Activated naive CD4-positive, alpha-beta T cell treated with anti-CD3 and anti-CD28 coated beads for 36 hours (primary cell): ENCODE results near the gene ARHGEF4. TPM values are rescaled to one million over a fixed set of nuclear protein-coding genes. Genes with fewer than 3 reads are reported as not detected.
A peak's percentile ranks its signal among the peaks of the same experiment; 100 is the strongest.
"Not testable (repeated sequence)": the region's sequence is repeated elsewhere in the genome, so short reads cannot be mapped to it uniquely, and the experiment has no call there.

ENCODE experiments used
- CTCF ChIA-PET: fragments of 350-600 bp; sonication (Branson Sonifier 250); formaldehyde crosslinking; loops from one replicate; lab custom pipeline; 2021; ENCODE audit warnings: antibody characterized with exemption; lab: Charles Lee
- DNase-seq: peaks from one replicate; pipeline ENCODE4 v3.0.0-alpha.2; 2020
- H3K27ac Mint-ChIP-seq: one replicate; pipeline ENCODE4 v1.8.0; 2021; ENCODE audit warnings: mild to moderate bottlenecking, mixed read lengths
- H3K27me3 Mint-ChIP-seq: one replicate; pipeline ENCODE4 v1.8.0; 2021; ENCODE audit warnings: low read depth, mixed read lengths
- H3K36me3 Mint-ChIP-seq: one replicate; pipeline ENCODE4 v1.8.0; 2021; ENCODE audit warnings: low read depth, mixed read lengths
- H3K4me1 Mint-ChIP-seq: one replicate; pipeline ENCODE4 v1.8.0; 2021; ENCODE audit warnings: low read depth, mixed read lengths
- H3K4me3 Mint-ChIP-seq: one replicate; pipeline ENCODE4 v1.8.0; 2021; ENCODE audit warnings: mild to moderate bottlenecking, moderate library complexity, mixed read lengths
- H3K9me3 Mint-ChIP-seq: one replicate; pipeline ENCODE4 v1.8.0; 2021; ENCODE audit warnings: mixed read lengths
- intact Hi-C: fragments of 100-400 bp; cut with micrococcal nuclease; formaldehyde crosslinking; loops from one replicate; pipeline ENCODE4 v1.15.1; 2023
- total RNA-seq, 2 experiments: library from RNA; stranded (reverse); gene quantifications; one replicate each; pipeline ENCODE4 v1.2.3, GENCODE V29; 2021

ARHGEF4 gene
- total RNA-seq, 2 experiments from 2014 or later: 2.6 to 3.3 TPM

- H3K27ac Mint-ChIP-seq, H3K27me3 Mint-ChIP-seq, intact Hi-C loops, H3K4me3 Mint-ChIP-seq, H3K9me3 Mint-ChIP-seq, DNase-seq: not testable (repeated sequence)
- Mint-ChIP-seq H3K4me1 (peaks cover 26% of the 10 kb centered on the region), H3K36me3 (peaks cover 38% of the 10 kb centered on the region)
- CTCF ChIA-PET: interaction anchor here (0.9 kb wide), 1 partner anchor 27 kb away, joined by 3 read pairs; no protein-coding TSS in a partner anchor
Observed at GRCh38 chr2:131068172-131068571, 231.5 kb downstream of the ARHGEF4 start.

- Mint-ChIP-seq H3K4me1 (peaks cover 38% of the 10 kb centered on the region), H3K27ac (peak overlapping the region; percentile 30), H3K36me3 (peaks cover 45% of the 10 kb centered on the region)
- DNase-seq, H3K4me3 Mint-ChIP-seq, H3K9me3 Mint-ChIP-seq, H3K27me3 Mint-ChIP-seq, intact Hi-C loops, CTCF ChIA-PET: not testable (repeated sequence)
Observed at GRCh38 chr2:131075578-131075977, 238.9 kb downstream of the ARHGEF4 start.

DNA sequence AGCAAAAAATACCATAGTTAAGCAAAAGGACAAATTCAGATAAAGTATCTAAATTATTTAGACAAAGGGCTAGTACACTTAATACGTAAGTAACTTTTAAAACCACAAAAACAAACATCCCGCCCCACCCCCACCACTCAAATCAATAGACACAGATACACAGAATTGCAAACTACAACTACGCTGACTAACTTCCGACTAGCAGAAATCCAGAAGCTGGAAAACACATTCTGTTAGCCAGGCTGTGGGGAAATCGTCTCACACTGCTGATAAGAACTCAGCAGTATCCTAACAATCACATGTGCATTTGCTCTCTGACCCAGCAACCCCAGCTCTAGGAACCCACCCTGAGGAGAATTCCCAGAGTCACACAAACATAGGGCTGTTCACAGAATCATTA is 240.0 kb downstream of the ARHGEF4 start:
- no peaks in the 10 kb centered on the region for H3K27me3 Mint-ChIP-seq
- H3K27ac Mint-ChIP-seq: no peak overlapping the region
- no peak for DNase-seq
- H3K9me3 Mint-ChIP-seq: no peaks in the 10 kb centered on the region
- CTCF ChIA-PET: no interaction called here
- intact Hi-C loops: no loop called here
- no peak overlapping the region for H3K4me3 Mint-ChIP-seq
- peaks cover 39% of the 10 kb centered on the region for H3K4me1 Mint-ChIP-seq
- peaks cover 44% of the 10 kb centered on the region for H3K36me3 Mint-ChIP-seq

- Mint-ChIP-seq H3K4me3 (no peak overlapping the region), H3K9me3 (no peaks in the 10 kb centered on the region), H3K27ac (no peak overlapping the region), H3K27me3 (no peaks in the 10 kb centered on the region), H3K4me1 (peaks cover 38% of the 10 kb centered on the region), H3K36me3 (peaks cover 46% of the 10 kb centered on the region)
- intact Hi-C loops: no loop called here
- no peak for DNase-seq
- CTCF ChIA-PET: no interaction called here
Observed at GRCh38 chr2:131077182-131077846, 240.6 kb downstream of the ARHGEF4 start.

GRCh38 chr2:131077966-131078365 is 241.3 kb downstream of the ARHGEF4 start:
- Mint-ChIP-seq H3K4me3 (no peak overlapping the region), H3K27ac (peak overlapping the region; percentile 16), H3K4me1 (peaks cover 38% of the 10 kb centered on the region), H3K27me3 (no peaks in the 10 kb centered on the region), H3K9me3 (no peaks in the 10 kb centered on the region), H3K36me3 (peaks cover 46% of the 10 kb centered on the region)
- no peak for DNase-seq
- intact Hi-C loops: no loop called here
- CTCF ChIA-PET: interaction anchor here (0.7 kb wide), 1 partner anchor 24 kb away, joined by 3 read pairs; no protein-coding TSS in a partner anchor

DNA sequence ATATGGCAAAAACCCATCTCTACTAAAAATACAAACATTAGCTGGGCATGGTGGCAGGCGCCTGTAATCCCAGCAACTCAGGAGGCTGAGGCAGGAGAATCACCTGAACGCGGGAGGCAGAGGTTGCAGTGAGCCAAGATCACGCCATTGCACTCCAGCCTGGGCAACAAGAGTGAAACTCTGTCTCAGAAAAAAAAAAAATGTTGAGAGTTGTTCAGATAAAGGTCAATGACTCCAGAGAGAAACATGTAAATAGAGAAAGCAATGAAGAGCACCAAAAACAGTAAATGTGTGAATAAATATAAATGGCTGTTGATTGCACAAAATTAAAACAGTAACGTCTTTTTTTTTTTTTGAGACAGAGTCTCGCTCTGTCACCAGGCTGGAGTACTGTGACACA is 243.2 kb downstream of the ARHGEF4 start:
- DNase-seq, intact Hi-C loops, H3K4me3 Mint-ChIP-seq, H3K27me3 Mint-ChIP-seq, H3K27ac Mint-ChIP-seq, H3K9me3 Mint-ChIP-seq: not testable (repeated sequence)
- Mint-ChIP-seq H3K4me1 (peaks cover 38% of the 10 kb centered on the region), H3K36me3 (peaks cover 43% of the 10 kb centered on the region)
- CTCF ChIA-PET: interaction anchor here (0.6 kb wide), 1 partner anchor 38 kb away, joined by 4 read pairs; no protein-coding TSS in a partner anchor

DNA sequence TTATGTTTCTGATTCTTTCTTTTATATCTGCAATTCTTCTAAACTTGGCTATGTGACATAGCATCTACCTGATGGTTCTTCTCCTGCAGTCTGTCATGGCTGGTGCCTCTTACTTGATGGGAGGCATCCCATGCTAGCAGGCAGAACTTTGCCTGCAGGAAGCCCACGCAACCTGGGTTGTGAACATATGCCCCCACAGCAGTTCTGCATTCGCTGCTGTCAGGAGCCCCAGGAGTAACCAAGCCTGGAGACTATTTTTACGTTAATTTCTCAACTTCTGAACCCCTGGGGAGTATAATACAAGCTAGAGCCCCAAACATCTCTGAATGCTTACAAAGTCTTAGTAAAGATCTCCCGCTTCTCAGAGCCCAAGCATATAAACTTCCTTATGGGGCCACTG is 244.5 kb downstream of the ARHGEF4 start:
- H3K9me3 Mint-ChIP-seq: no peaks in the 10 kb centered on the region
- CTCF ChIA-PET: no interaction called here
- intact Hi-C loops: no loop called here
- peaks cover 48% of the 10 kb centered on the region for H3K36me3 Mint-ChIP-seq
- H3K4me1 Mint-ChIP-seq: peaks cover 43% of the 10 kb centered on the region
- H3K27me3 Mint-ChIP-seq: no peaks in the 10 kb centered on the region
- H3K4me3 Mint-ChIP-seq: no peak overlapping the region
- DNase-seq: no peak
- no peak overlapping the region for H3K27ac Mint-ChIP-seq

GRCh38 chr2:131085646-131086045 is 248.9 kb downstream of the ARHGEF4 start:
- Mint-ChIP-seq H3K4me3 (no peak overlapping the region), H3K36me3 (peaks cover 44% of the 10 kb centered on the region), H3K9me3 (no peaks in the 10 kb centered on the region), H3K4me1 (peaks cover 37% of the 10 kb centered on the region), H3K27ac (no peak overlapping the region), H3K27me3 (no peaks in the 10 kb centered on the region)
- CTCF ChIA-PET: no interaction called here
- intact Hi-C loops: no loop called here
- no peak for DNase-seq

GRCh38 chr2:131092458-131093005 is 255.8 kb downstream of the ARHGEF4 start:
- CTCF ChIA-PET: interaction anchor here (1.4 to 2.3 kb wide), 2 partner anchors 11 to 401 kb away, joined by 4 to 15 read pairs; partner anchors contain the start of gene PLEKHB2
- H3K4me3 Mint-ChIP-seq: peak overlapping the region; percentile 74
- no peaks in the 10 kb centered on the region for H3K27me3 Mint-ChIP-seq
- intact Hi-C loops: loop anchor here (1.0 to 2.0 kb wide), 7 partner anchors 12 to 750 kb away; partner anchors contain the start of genes IMP4 and MZT2A
- peak overlapping the region; percentile 78 for H3K27ac Mint-ChIP-seq
- no peaks in the 10 kb centered on the region for H3K9me3 Mint-ChIP-seq
- H3K4me1 Mint-ChIP-seq: peaks cover 26% of the 10 kb centered on the region
- peaks cover 11% of the 10 kb centered on the region for H3K36me3 Mint-ChIP-seq
- peak; percentile 37 for DNase-seq

GRCh38 chr2:131093006-131093695 is 256.4 kb downstream of the ARHGEF4 start, which contains the start of gene FAM168B:
Gene FAM168B (minus strand): TSS chr2:131093460. CDS start chr2:131082646, 10,814 bp downstream.
- intact Hi-C loops: loop anchor here (1.0 to 2.0 kb wide), 7 partner anchors 11 to 751 kb away; partner anchors contain the start of genes IMP4 and MZT2A
- H3K27me3 Mint-ChIP-seq: no peaks in the 10 kb centered on the region
- H3K27ac Mint-ChIP-seq: peak within 1 kb of the TSS; percentile 92
- CTCF ChIA-PET: interaction anchor here (1.0 to 2.3 kb wide), 2 partner anchors 10 to 52 kb away, joined by 6 to 15 read pairs; partner anchors contain the start of gene PLEKHB2
- peaks cover 20% of the 10 kb centered on the region for H3K4me1 Mint-ChIP-seq
- DNase-seq: peak; percentile 86
- H3K36me3 Mint-ChIP-seq: peaks cover 6% of the 10 kb centered on the region
- peak within 1 kb of the TSS; percentile 85 for H3K4me3 Mint-ChIP-seq
- H3K9me3 Mint-ChIP-seq: no peaks in the 10 kb centered on the region

DNA sequence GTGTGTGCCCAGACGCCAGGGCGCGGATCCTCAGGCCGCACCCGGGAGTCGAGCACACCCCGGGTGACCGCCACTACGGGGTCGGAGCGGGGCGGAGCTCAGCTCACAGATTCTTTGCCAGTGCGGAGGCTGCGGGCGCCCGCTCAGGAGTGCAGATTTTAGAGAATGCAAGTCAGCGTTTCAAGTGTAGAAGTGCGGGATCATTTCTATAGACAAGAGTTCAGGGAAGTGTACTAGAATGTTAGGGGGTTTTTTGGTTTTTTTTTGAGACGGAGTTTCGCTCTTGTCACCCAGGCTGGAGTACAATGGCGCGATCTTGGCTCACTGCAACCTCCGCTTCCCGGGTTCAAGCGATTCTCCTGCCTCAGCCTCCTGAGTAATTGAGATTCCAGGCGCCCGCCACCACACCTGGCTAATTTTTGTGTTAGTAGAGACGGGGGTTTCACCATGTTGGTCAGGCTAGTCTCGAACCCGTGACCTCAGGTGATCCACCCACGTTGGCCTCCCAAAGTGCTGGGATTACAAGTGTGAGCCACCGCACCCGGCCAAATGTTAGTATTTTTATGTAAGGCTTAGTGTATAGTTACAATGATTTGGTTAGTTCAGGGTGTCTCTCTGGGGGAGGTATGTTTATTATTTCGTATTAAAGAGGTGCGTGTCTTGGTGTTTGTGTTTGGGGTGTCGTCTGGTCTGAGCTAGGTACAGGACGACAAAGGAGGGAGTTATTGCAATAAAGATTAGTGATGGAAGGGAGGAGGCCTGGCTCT is 257.2 kb downstream of the ARHGEF4 start:
- H3K36me3 Mint-ChIP-seq: peaks cover 3% of the 10 kb centered on the region
- intact Hi-C loops: loop anchor here (1.0 to 2.0 kb wide), 7 partner anchors 10 to 752 kb away; partner anchors contain the start of genes IMP4 and MZT2A
- no peaks in the 10 kb centered on the region for H3K27me3 Mint-ChIP-seq
- peak; percentile 53 for DNase-seq
- no peaks in the 10 kb centered on the region for H3K9me3 Mint-ChIP-seq
- CTCF ChIA-PET: interaction anchor here (0.8 to 1.0 kb wide), 2 partner anchors 10 to 53 kb away, joined by 3 to 6 read pairs; no protein-coding TSS in a partner anchor
- H3K4me3 Mint-ChIP-seq: peak overlapping the region; percentile 85
- peaks cover 18% of the 10 kb centered on the region for H3K4me1 Mint-ChIP-seq
- H3K27ac Mint-ChIP-seq: peak overlapping the region; percentile 92
